Measurements from ENCODE around the gene CAMK1.
A peak's percentile ranks its signal among the peaks of the same experiment; 100 is the strongest.

CAMK1 gene

GRCh38 chr3:9743548-9743947 lies 26.2 kb downstream of the CAMK1 start:
- DNase-seq = no peak

GRCh38 chr3:9742560-9742959 lies 27.2 kb downstream of the CAMK1 start:
- DNase-seq = no peak

GRCh38 chr3:9739181-9739580 lies 30.6 kb downstream of the CAMK1 start:
- no peak for DNase-seq

- DNase-seq = peak in 30 of 56 donors; percentile 11 to 78 (median 50)
Measured at GRCh38 chr3:9736831-9737230, 32.9 kb downstream of the CAMK1 start.

- DNase-seq = no peak
Measured at GRCh38 chr3:9732740-9733115, 37.0 kb downstream of the CAMK1 start.

GRCh38 chr3:9732080-9732739 lies 37.5 kb downstream of the CAMK1 start:
- DNase-seq = peak in 1 of 56 donors; percentile 24

GRCh38 chr3:9731206-9732079 lies 38.3 kb downstream of the CAMK1 start, which contains the start of gene BRPF1:
Gene BRPF1, plus strand, starts transcription at chr3:9731735. Its CDS starts 2,406 bp downstream, at chr3:9734141.
- peak; percentile 89 to 100 (median 99) for DNase-seq

GRCh38 chr3:9730657-9731205 lies 39.0 kb downstream of the CAMK1 start:
- peak in 2 of 56 donors; percentile 69 to 92 for DNase-seq

GRCh38 chr3:9729419-9729818 lies 40.3 kb downstream of the CAMK1 start:
- no peak for DNase-seq

GRCh38 chr3:9727743-9728142 lies 42.0 kb downstream of the CAMK1 start:
- no peak for DNase-seq

GRCh38 chr3:9727041-9727595 lies 42.6 kb downstream of the CAMK1 start:
- no peak for DNase-seq

GRCh38 chr3:9725775-9726515 lies 43.8 kb downstream of the CAMK1 start:
- no peak for DNase-seq

GRCh38 chr3:9721700-9722060 lies 48.1 kb downstream of the CAMK1 start:
- no peak for DNase-seq

- DNase-seq = no peak
Measured at GRCh38 chr3:9721015-9721699, 48.6 kb downstream of the CAMK1 start.

- DNase-seq = no peak
Measured at GRCh38 chr3:9718118-9718517, 51.6 kb downstream of the CAMK1 start.

- no peak for DNase-seq
Measured at GRCh38 chr3:9717563-9717962, 52.2 kb downstream of the CAMK1 start.

- no peak for DNase-seq
Measured at GRCh38 chr3:9716801-9717555, 52.8 kb downstream of the CAMK1 start.

- peak in 35 of 56 donors; percentile 5 to 72 (median 32) for DNase-seq
Measured at GRCh38 chr3:9715764-9716437, 53.8 kb downstream of the CAMK1 start.

- no peak for DNase-seq
Measured at GRCh38 chr3:9715136-9715535, 54.6 kb downstream of the CAMK1 start.

Measured in nucleus accumbens (tissue), 56 donors.